ENCODE results near the gene PIK3CA.

DNA sequence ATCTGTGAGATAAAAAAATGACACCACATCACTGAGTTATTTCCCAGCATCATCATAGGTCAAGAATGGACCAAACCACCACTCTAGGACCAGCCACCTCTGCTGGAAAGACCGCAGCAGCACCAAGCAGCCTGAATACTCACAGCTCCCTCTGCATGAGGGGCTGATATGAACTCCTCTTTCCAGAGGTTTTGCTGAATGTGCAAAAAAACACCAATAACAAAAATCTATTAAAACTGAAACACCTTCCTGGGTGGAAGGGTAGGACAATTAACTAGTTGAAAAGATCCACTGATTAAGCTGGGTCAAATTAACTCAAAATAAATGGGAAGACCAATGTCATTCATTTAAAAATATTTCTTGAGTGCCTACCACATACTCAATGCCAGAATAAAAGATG, 131.7 kb downstream of the PIK3CA start:
- no peak for TF ChIP-seq POLR2A (IDR thresholded peaks at IDR 0.05)
- TF ChIP-seq, protein P1, sequence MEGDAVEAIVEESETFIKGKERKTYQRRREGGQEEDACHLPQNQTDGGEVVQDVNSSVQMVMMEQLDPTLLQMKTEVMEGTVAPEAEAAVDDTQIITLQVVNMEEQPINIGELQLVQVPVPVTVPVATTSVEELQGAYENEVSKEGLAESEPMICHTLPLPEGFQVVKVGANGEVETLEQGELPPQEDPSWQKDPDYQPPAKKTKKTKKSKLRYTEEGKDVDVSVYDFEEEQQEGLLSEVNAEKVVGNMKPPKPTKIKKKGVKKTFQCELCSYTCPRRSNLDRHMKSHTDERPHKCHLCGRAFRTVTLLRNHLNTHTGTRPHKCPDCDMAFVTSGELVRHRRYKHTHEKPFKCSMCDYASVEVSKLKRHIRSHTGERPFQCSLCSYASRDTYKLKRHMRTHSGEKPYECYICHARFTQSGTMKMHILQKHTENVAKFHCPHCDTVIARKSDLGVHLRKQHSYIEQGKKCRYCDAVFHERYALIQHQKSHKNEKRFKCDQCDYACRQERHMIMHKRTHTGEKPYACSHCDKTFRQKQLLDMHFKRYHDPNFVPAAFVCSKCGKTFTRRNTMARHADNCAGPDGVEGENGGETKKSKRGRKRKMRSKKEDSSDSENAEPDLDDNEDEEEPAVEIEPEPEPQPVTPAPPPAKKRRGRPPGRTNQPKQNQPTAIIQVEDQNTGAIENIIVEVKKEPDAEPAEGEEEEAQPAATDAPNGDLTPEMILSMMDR (IDR thresholded peaks at IDR 0.05), result no peak

All from uterus (tissue), 2 donors.